ENCODE results near the gene SH3RF3.

Gene SH3RF3

DNA sequence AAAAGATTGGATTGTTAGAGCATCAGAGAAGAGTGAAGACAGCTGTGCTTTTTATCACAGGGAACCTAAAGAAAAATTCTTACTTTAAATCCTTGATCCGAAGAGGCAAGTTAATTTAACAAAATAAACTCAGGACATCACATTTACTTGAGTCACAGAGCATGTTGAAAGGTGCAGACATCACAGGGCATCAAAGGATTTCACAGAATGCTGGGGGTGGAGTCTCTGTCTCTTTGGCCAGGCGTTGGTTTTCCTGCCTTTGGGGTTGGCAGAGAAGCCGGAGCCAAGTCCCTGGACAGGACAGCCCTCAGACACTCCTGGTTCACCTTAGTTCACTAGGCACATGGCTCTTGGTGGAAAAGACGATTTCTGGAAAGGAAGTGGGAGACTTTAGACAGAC, 56.3 kb downstream of the SH3RF3 start:
- no peak for DNase-seq

DNA sequence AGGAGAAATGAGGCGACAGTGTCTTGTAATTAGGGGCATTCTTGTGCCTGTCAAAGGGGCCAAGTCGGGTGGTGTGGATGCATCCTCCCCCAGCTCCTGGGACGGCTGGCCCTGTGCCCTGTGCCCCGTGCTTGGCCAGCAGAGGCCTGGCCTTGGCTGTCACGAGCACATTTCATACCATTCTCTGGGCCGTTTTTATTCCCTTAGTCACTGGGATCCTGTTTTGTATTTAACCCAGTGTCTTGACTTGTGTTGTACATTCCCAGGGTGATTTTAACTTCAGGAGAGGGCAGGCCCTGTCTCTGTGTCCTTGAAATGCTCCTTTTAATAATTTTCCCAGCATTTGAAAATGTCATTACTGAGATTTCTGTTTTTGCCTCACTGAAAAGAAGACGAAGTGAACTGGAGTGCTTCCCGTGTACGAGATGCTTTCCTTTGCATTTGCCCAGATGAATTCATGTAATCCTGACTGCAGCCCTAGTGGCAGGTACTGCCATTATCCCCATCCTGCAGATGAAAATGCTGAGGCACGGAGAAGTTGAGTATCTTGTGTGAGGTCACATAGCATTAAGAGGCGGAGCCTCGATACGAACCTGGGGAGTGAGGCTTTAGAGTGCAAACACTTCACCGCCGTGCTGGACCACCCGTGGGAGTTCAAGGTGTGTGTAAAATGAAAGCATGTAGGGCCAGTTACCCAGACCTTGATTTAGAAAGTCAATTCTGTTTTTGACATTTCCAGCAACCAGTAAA, 57.0 kb downstream of the SH3RF3 start:
- DNase-seq: no peak

DNA sequence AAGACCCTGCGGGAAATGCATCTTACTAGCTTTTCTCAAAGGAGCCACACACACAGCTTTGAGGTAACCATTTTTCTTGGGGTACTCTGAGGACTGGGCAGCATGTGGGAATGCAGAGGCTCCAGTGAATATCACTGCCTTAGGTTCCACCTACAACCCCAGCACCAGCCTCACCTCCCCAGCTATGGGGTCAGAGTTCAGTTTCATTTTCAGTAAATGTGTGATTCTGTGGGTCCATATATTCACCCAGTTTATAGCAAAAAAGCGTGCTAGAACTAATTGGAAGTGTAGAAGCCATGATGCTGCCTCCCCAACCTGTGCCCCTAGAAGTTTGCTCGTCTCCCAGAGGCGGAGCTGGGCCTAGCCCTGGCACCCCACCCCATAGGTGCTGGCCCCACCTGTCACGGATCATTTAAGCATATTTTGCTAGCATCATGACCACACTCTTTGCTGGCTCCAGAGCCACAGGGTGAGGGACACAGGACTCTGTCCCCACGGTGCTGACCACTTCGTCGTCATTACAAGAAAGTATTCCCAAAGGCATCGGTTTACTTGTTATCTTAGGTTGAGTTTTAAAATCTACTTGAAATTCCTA, 57.7 kb downstream of the SH3RF3 start:
- DNase-seq: no peak

DNA sequence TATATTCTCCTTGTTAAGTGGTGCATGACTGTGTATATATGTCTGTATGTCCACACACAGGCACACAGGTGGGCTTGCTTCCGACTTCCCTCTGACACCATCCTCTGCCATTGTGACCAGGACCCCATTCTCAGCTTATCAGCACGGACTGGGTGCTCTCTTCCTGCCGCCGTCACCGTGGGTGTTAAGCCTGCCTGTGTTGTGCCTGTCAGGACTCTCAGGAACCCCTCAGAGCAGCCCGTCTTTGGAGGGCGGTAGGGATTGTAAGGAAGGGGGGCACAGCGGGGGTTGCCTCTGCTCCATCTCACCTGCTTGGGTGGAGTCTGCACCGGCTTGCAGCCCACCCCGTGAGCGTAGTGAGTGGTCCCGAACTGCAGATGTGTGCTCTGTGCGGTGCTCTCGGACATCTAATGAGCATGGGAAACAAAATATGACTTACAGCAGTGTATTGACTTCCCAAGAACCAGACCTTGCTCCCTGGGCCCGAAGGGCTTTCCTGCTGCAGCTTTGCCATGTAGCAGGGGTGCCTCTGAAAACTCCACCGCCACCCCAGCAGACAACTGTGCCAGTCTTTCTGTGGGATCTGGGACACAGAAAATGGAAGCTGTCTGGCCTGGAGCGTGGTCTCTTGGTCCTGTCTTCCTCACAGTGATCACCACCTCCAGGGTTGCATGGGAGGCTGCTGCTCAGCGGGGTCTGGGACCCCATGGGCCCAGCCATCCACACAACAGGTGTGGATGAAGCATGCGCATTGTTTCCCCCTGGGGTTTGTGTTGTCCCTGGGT, 58.9 kb downstream of the SH3RF3 start:
- DNase-seq: no peak

DNA sequence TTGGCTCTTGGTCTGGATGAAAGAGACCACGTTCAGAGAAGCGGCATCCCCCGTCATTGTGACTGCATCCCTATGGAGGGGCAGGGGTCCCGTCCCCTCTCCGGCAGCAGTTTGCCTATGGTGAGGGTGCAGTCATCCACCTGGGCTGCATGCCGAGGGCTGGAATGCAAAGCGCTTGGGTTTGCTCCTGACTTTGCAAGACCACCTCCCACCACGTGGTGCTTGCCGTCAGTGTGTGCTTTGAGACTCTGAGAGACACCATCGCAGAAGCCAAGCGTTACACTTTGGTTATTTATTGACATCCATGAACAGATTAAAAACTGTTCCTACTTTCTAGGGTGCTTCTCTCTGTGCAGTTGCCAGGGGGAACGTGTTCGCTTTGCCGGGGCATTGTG, 59.5 kb downstream of the SH3RF3 start:
- DNase-seq: no peak

DNA sequence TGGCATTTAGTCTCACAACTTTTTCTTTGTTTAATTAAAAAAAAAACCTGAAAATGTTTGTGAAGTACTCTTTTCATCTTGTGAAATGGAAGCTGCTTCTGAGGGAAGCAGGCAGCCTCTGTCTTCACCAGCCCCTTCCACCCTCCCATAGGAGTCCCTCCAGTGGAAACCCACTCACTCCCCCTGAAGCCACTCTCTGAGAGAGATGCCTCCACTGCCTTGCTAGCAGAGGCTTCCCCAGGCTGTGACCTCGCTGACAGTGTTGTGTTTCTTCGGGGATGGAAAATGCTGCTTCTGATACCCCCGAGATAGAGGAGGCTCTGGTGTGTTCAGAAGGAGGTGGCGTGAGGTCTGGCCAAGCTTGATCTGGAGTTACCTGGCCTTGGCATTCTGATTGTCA, 59.9 kb downstream of the SH3RF3 start:
- no peak for DNase-seq

DNA sequence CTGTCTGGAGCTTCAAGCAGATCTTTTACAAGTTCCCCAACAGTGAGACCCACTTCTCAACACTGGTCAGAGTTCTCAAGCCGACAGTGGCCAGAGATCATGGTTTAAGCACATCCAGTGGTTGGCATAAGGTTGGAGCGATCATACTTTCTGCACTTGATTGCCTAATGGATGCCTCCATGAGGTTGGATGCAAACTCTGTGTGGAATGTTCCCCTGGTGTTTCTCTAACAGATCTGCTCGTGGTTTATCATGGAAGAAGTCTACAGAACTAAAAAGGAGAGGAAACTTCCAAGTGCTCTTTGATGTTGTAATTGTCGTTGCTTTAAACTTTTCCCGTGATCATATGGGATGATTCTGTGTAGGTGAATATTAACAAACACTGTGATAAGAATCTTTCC, 60.7 kb downstream of the SH3RF3 start:
- DNase-seq: no peak

DNA sequence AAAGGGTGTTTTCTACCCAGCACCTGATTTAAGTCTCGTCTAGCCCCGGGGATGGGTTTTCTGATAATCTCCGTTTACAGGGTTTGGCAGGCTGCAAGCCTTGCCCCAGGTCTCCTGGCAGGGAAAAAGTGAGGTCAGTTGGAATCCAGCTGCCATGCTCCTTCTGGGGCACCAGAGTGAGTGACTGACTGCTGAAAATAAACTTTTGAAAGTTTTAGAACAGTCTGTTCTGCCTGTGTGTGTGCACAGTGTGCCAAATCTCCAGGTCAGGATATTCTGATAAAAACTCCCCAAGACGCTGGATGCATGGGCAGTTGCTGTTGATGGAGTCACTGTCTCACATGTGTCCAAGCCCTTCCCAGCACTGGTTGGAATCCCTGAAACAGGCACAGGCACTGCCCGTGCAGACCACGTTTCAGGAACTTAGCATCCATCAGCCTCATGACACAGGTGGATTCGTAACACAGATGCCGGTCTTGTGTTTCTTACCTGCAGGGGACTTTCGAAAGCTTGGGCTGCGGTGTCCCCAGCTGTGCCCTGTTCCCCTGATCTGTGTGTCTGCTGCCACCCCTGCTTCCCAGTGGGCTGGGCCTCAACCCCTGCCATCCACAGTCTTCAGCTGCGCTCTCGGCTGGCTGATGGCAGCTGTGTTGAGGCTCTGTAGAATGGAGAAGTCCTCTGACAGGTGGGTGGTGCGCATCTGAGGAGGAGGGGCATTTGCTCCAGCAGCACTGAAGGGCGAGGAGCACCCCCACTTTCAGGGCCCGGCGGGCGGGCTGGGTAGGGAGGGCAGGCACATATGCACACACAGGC, 65.0 kb downstream of the SH3RF3 start:
- DNase-seq: no peak

DNA sequence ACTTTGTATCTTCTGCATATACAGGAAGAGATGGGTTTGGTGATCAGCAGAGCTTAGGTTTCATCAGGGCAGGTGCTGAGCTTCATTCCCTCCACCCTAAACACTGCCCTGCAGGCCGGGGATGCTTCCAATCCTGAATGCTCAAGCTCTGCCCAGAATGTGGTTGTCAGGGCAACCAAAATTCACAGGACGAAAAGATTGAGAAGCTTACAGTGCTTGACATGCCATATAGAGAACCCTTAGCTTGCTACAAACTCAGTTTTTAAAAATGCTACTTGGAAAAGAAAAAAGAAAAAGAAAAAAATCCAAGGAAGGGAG, 65.6 kb downstream of the SH3RF3 start:
- DNase-seq: no peak

DNA sequence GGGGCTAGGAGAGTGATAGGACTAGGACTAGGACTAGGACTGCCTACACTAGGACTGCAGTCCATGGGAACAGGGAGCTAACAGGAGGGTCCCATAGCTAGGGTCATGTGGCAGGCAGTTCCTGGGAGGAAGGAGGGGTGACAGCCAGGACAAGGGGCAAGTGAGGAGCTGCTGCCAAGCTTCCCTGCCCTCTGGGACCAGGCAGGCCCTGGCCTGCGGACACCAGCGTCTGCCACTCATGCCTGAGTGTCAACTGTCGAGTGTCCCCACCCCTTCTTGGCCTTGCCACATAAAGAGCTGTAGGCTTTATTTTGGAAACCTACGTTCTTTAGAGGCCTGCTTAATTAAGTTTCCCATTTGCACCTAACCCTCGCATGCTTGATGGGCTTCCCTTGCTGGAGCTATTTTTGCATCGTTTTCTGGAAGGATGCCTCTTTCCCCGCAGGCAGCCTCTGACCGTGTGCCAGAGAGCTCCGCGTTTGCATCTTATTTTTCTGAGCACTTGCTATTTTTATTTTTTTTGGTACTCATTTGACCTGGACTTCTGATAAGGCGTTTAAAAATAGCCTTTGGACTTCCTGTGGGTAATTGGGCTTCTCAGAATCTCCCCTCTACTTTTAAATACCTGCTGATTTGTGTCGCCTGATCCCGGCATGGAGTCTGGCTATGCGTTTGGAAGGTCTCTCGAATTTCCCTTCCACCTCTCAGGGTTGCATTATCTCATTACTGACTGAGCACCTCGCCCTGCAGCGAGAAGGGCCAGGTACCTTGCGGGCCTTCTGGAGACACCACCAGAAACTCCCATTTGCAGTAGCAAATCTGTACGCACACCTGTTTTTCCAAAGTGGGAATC, 66.4 kb downstream of the SH3RF3 start:
- no peak for DNase-seq

DNA sequence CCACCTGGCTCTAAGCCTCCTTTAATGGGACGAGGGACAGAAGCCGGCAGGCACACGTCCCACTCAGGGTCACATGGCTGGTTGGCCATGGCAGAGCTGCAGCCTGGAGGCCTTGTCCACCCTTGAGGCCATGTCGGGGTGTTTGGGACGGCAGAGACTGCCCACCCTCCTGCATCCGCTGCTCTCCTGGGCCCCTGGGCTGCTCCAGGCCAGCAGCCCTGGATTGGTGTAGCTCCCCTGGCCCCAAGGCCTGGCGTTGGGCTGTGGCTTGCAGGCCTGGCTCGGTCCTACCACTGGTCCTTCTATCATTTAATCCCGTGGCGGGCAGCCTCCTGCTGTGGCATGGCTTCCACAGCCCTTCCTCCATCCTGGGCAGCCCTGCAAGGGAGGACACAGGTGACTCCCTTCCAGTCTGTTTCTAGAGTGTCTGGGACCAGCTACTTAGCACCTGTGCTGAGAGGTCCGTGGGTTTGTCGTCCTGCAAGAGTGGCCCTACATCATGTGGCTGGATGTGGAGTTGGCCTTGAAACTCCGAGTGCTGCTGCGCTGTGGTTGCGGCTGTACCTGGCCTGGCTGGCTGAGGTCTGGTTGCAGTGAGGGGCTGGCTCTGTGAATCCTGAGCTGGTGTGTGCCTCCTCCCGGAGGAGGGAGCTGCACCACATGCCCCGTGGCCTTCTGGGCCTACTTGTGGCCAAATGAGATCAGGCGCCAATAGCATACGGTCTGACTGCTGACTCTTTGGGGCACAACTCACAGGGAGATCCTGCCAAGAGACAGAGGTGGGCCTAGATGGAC, 67.3 kb downstream of the SH3RF3 start:
- no peak for DNase-seq

DNA sequence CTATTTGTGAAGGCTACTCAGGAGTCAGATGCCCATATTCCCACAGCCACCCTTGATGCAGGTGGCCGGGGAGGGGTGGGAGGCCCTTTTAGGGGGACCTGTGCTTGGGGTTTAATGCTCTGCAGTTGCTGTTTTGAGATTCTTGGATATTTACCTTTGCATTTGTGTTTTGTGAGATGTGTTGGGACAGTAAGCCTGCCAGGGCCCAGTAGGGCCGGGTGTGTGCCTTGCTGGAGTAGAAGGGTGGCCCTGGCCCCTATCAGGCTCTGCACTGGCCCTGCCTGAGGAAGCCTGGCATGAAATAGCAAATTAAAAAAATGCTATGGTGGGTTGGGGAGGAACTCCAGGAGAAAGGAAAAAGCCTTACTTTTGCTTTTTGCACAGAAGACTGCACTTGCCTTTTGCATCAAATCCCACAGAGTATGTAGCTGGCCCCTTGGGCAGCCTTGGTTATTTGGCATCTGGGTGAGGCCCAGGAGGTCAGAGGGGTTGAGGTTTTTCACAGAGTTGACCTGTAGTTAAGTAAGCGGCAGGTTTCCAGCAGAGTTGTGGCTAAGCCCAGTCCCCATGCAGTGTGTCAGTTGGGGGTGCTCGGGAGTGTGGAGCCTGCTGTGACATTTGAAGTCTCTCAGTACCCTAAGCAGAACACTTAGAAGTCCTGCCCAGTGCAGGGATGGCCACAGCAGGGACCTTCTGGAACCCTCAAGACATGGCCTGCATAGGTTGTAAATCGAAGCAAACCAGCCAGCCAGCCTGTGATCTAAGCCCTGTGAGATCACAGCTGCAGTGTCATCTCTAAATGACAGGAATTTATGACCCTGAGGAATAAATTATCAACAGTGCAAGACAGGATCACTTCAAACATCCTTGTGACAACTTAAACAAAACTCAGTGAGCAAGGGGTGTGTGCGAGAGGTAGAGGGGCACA, 68.8 kb downstream of the SH3RF3 start:
- DNase-seq: no peak

DNA sequence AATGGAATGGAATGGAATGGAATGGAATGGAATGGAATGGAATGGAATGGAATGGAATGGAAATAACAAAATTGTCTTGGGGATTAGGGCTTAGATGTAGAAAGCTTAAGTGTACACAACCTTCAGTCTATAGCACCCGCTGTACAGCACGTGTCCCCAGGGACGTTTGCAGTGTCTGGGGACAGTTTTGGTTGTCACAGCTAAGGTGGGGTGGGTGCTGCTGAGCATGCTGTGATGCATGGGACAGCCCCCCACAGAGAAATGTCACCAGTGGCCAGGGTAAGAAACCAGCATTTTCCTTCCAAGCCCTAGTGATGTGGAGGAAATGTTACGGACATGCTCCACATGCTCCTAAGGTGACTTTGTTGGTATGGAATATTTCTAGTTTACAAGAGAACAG, 70.8 kb downstream of the SH3RF3 start:
- no peak for DNase-seq

DNA sequence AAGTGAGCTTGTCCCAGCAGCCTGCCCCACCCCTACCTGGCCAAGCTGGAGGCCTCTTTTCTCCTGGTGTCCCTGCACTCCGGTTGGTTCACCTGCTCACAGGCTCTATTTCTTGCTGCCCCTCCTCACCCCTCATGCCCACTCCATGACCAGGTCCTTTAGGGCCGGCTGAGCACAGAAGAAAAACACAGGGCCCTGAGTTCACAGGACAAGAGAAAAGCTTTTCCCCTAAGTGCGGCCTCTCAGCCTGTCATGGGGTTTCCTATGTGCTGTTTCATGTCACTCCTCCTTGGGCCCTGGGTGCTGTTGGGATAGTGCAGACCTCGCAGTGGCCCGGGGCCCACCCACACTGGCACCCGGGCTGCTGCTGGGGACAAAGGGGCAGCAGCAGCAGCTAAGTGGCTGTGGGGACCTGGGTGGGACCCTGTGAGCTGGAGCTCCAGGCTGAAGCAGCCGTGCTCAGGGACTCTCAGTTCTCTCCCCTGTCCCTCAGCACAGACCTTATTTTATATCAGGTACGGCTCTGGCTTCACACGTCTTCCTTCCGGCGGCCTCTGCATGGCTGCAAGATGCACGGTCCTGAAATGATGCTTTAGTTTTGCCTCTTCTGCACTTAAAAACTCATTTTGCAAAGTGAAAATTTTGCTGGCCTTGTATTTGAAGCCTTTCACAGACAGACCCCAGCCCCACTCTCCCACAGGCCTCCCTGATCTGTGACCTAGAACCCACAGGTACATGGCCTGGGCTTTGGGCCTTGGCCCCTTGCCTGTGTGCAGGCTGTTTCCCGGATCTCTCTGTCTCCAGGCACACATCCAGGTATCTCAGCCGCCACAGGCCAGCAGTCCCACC, 71.8 kb downstream of the SH3RF3 start:
- no peak for DNase-seq

DNA sequence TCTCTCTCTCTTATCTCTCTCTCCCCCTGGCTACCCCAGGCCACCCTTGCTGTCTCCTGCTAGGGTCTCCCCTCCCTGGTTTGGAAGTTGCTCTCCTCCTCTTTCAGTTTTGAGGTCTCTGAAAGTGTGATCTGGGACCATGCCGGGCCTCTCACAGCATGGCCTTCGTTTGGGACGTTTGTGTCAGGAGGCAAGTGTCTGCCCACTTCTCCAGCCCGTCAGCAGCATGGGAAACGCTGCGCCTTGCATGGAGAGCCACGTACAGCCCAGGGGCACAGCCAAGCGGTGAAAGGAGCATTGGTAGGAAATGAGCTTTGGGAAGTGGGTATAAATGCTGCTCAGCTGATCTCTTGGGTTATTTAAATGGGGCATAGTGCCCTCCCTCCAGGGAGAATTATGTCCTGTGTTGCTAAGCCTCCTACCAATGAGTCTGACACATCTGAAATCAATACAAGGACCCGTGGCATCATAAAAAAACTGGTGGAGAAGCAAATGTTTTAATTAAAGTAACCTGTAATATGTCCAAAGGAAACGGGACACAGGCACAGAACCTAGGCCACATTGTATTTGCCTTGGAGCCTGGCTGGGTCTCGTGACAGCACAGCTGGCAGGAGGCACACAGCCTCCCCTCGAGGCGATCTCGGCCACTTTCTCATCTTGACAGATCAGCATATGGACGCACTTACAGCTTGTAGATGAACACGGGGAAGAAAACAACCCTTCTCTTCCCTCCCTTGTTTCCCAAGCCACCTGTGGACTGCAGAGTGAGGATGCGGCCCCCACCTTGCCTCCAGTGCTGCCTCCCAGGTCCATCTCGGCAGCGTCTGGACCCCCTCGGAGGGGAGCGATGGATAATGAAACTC, 72.7 kb downstream of the SH3RF3 start:
- no peak for DNase-seq

DNA sequence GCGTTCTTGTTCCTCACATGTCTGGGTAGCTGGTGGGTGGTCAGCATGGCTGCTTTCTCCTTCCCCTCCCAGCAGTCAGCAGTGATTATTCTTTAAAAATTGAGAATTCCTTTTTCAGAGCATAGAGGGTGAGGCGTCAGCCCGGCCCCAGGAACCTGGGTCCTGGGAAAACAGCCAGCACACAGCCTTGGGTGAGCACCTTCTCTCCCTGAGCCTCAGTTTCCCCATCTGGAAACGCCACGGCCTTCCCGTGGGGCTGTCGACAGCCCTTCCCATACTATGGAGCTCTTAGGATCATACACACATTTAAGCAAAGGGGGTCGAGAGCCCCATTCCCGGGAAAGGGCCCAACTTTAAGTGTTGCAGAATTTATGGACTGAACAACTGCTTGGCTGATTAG, 73.5 kb downstream of the SH3RF3 start:
- no peak for DNase-seq

DNA sequence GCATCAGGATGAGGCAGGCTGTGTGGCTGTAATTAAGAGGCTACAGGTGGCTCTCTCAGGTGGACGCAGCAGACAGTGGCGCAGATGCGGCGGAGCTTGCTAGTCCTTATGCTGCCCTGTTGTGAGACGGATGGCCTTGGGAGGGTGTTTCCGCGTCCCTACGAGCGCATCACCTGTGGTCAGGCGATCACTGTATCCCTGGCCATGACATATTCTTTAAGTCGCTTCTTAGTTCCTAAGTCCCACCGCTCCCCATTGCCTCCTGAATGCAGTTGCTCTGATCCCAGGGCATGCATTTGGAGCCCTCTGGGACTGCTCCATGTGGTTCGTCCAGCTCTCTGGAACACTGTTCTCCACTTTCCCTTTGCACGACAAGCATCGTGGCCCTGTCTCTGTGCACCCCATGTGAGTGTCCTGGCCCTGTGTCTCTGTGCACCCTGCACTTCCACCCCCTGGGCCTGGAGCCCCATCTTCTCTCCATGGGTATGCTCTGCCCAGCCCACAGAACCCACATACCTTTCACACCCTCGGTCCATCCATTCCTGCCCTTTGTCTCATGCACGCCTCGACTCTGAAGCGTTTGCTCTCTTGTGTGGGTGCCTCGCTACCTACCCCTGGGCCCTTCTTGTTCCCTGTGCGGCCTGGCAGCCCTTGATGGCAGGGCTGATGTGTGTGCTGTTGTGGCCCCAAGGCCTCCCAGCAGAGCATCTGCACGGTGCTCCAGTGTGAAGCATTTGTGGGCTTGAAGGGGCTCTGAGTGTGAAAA, 74.4 kb downstream of the SH3RF3 start:
- no peak for DNase-seq

DNA sequence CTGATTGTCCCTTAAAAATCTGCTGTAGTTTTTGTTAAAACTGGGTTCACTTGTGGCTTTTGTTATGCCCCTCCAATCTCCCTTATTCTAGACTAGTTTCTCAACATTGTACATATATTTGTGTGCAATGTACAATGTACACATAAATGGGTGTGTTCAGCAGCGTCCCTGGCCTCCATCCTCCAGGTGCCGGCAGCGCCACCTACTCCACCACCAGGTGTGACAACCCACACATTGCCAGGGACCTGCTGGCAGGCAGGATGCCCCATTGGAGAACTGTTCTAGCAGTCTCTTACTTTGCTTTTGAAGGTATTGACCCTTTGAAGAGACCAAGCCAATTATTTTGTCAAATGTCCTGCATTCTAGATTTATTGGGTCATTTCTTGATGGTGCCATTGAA, 75.4 kb downstream of the SH3RF3 start:
- DNase-seq: no peak

Measured in OCI-M1 (cell line).